NCI-H2029 treated with DMSO at 0.1 percent for 48 hours (cell line): ENCODE data around the gene CDH12.
A peak's percentile ranks its signal among the peaks of the same experiment; 100 is the strongest.
"Not testable (repeated sequence)": the region's sequence is repeated elsewhere in the genome, so short reads cannot be mapped to it uniquely, and the experiment has no call there.

Experiments
- DNase-seq: peaks from one replicate; lab custom pipeline; 2025; lab: John Stamatoyannopoulos, UW

CDH12 gene

DNA sequence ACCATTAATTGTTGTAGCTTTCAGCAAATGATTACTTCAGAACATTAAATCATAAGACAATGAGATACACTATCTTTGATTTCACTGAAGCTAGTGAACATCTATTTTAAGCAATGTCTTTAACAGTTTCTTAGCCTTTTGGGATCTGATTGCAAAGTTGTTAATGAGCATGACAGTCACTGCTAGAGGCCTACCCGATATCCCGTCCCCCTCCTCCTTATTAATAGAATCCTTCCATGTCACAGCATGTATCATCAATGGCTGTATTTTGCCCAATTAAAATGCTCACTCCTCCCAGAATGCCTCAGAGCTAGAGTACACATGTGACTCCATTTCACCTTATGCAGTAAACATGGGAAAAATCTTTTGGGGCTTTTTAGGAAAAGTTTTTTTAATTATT lies 852.0 kb downstream of the CDH12 start:
- not testable (repeated sequence) for DNase-seq

DNA sequence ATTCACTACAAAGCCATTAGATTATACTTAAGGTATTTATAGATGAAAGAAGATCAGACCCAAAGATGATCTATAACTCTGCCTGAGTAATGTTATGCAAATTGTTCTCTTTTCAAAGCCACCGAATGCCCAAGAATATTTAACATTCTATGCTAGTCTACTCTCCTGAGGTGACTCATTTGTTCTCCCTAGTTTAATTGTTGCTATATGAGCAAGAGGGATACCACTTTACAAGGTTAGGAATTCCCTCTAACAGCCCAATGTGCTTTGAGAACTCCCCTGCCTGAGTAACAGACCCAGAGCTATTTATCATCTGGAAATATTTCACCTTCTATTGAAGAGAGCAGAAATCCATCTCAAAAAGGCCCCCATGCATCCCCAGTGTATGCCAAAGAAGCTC lies 867.3 kb downstream of the CDH12 start:
- not testable (repeated sequence) for DNase-seq

DNA sequence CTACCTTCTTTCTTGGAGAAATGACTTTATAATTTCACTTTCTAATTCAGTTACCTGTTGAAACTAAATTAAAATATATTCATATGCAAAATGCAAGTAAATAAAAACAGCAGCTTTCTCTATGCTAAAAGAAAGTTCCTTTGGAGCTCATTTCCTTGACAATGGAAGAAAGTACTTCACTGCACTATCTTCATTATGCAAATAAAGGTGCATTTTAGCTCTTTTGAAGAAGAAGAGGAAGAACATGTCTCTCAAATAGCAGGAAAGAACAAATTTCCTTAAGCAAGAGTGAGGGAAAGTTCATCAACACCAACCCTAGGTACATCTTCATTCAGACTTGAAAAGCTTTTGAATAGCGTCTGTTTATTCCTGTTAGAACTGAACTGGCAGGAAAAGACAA lies 901.6 kb downstream of the CDH12 start:
- DNase-seq, result not testable (repeated sequence)

DNA sequence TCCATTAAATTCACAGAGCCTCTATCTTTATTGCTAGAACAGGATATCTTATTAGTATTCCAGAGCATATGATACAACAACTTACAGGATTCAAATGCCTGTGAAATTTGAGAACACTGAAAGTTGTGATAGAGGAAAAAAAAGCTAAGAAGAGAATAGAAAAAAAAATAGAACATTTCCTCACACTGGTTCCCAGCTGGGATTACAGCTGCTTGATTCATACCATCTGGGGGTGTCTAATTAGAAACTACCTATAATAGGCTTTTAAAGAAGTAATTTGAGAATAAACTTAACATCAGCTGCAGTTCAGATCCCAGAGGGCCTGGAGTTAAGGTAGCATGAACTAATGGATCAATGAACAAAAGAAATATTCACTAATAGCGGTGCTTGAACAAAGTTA lies 922.0 kb downstream of the CDH12 start:
- no peak for DNase-seq

DNA sequence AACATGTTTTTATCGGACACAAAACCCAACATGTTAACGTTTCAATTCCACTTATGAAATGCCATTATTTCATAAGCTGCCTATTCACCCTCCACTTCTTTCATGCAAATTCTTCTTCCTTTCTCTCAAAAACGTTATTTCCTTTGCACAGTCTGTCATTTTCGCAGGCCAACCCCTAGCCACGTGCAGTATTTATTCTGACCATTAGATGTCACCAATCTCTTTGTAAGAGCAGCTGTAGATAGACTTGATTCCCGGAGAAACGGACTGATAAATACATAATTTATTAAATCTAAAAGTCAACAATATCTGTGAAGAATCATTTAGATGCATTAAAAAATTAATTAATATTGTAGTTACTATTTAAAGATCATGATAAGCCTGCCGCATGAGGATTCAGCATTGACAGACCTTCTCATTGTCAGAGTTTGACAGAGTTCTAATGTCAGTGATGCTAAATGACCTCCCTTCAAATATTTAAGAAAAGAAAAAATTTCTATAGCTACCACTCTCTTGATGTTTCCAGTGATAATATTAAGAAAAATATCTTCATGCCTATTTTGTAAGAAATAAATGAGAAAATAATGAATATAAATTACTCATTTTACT lies 933.6 kb downstream of the CDH12 start:
- peak; percentile 32 for DNase-seq

DNA sequence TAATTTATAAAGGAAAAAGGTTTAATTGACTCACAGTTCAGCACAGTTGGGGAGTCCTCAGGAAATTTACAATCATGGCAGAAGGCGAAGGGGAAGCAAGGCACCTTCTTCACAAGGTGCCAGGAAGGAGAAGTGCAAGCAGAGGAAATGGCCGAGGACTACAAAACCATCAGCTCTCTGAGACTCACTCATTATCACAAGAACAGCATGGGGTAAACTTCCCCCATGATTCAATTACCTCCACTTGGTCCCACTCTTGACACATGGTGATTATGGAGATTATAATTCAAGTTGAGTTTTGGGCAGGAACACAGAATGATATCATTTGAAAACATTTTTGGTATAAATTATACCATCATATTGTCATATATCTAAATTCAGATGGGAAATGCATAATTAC lies 934.7 kb downstream of the CDH12 start:
- no peak for DNase-seq

DNA sequence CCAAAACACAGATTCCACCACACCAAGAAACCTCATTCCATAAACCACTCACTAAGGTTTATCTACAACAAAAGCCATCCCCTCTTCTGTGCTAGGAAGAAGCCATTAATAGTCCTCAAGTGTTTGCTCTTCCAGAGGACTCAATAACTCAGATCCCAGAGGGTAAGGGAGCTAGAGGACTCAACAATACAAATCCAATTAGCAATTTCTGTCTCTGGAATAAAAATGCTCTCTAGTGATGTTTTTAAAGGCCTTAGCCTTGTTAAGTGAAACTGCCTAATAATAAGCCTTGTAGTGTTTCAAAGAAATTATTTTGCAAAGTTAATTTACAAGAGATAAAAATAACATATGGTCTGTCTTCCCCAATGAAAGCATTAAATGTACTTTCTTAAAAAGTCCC lies 942.4 kb downstream of the CDH12 start:
- DNase-seq, result no peak

DNA sequence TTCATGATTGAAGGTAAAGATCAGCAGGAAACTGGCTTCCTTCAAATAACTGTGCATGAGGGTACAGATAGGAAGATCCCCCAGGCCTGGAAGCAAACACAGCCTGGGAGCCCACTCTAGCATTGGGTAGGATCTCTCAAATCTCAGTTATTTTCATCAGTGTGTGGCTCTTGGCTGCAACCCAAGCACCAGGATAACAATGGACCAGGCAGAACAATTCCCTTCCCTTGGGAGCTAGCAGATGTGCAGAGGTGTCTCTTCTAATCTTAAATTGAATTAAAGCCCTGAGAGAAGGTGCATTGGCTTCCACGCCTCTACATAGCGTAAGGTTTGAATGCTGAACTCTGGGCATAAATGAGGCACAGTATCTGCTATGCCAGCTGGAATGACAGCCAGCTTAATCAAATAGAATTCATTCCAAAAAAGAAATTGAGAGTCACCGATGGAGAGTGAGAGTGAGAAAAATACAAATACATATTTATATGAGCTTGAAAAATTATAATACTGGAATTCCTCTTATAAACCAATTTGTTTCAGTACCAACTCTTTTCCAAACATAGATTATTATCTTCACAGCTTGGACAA lies 957.3 kb downstream of the CDH12 start:
- no peak for DNase-seq

DNA sequence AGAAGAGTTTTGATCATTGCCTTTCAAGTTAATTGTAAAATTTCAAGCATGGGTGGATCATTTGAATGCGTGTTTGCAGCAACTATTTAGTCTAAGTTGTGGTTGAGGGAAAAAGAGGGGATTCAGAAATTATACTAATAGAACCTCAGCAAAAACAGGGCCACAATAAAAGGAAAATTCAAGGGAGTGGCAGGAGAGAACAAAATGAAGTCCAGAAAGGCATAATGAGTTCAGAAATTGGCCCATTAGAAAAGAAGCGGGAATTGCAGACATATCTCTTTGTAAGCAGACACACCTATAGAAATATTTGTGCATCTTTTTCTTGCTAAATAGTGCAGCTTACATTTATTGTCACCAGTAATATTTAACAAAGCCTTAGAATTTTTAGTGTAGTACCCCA lies 960.0 kb downstream of the CDH12 start:
- no peak for DNase-seq

DNA sequence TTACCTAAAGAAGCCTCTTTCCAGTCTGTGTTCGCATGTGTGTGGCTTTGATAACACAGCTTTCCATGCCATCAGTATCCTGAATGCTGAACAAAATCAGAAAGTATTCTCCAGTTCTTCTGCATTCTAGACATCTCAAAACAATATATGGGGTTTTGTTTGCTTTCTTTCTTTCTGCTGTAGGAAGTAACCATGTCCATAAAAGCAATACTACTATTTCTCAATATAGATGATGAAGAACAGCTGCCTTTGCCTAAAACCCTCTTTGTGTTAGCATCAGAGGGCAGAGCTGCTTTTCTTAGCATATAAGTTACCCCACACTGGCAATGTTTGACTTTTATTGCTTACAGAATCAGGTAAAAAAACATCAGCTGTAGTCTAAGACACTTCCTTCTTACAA lies 963.6 kb downstream of the CDH12 start:
- DNase-seq, result no peak

DNA sequence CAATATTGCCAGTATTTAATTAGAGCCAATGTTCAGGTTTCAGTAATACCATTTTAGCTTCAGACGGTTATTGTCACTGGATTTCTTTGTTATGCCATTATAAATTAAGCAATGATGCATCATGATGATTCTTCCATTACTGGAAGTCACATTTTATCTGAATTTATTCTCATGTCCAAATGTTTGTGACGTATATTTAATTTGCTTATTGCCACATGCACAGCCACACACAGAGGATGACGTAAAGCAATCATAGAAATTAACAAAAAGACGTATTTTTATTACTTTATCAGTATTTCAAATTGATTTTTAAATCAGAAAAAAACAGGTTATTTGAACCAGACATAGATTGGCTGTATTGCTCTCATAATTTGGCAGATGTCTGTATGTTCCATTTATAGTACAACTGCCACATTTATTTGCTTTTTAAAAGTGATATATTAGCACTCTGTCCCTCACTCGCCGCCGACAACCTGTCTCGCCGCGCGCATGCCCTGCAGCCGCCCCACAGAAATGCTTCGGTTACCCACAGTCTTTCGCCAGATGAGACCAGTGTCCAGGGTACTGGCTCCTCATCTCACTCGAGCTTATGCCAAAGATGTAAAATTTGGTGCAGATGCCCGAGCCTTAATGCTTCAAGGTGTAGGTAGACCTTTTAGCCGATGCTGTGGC lies 970.9 kb downstream of the CDH12 start:
- DNase-seq, result no peak

DNA sequence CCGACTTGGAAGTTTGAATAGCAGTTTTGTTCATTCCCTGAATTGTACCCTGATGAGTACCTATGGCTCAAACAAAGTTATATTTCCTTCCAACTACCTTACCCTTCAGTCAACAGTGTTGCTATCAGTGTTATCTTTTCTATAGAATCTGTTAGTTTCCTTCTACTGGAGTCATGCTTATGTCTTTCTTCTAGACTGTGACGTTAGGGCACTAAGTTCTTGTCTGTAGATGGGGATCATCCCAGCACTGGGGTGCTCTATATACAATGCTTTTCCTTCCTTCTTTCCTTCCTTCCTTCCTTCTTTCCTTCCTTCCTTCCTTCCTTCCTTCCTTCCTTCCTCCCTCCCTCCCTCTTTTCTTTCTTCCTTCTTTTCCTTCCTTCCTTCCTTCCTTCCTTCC lies 973.0 kb downstream of the CDH12 start:
- DNase-seq, result no peak

DNA sequence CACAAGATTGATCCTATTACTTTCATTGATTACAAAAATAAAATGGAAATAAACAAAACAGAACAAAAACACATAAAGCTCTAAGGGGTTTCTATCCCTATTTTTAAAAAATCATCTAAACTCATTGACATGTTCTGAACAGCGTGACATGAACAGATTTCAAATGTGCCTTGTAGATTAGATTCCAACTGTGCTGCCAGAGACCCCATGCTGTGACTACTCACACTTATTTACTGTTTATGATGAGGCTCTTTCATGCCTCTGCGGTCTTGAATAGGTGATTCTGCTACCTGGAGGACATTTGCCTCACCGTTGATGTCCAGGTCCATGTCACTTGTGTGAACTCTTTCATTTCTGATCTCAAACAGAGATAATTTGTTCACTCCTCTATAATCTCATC lies 990.2 kb downstream of the CDH12 start:
- DNase-seq, result no peak

DNA sequence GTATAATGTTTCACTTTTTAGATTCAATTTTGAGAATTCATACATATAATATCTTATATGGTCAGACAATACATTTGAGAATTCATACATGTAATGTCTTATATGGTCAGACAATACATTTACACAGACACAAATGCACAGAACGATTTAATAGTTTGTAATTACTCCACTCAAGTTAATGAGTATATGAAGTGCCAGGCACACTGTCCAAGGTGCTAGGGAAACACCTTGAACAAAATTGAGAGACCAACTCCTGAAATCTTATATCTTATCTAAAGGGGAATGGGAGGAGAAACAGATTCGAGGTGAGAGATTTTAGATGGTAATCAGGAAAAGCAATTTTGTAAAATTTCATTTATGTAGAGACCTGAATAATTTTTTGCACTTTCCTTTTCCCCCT lies 994.7 kb downstream of the CDH12 start:
- DNase-seq, result no peak

DNA sequence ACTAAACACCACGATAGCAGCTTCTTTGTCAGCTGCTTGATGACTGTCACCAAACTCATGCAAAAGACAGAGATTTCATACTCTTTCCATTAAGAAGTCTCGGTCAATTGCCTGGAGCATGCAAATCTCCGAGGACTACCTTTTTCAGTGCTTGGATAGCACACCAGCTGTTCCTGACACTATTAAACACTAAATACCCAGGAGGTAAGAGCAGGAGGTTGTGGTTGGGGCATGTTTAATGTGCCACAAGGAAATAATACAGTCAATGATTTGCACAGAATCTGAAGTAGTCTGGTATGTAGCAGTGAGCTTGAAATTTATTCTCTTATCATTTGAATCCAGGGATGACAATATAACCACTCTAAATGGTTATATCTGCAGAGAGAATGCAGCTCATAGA lies 996.2 kb downstream of the CDH12 start:
- DNase-seq, result no peak

DNA sequence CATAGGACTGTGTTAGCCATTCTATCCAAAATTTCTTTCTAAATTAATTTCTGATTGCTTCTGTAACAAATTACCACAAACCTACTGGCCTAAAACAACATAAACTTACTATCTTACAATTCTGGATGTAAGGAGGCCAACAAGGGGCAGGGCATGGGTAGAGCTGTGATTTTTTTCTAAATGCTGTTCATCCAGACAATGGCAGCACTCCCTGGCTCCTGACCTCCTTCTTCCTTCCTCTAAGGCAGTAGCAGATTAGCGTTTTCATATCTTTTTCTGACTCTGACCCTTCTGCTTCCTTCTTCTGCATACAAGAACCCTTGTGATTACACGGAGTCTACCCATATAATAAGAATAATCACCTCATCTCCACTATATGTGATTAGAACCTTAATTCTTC lies 1005.8 kb downstream of the CDH12 start:
- no peak for DNase-seq

DNA sequence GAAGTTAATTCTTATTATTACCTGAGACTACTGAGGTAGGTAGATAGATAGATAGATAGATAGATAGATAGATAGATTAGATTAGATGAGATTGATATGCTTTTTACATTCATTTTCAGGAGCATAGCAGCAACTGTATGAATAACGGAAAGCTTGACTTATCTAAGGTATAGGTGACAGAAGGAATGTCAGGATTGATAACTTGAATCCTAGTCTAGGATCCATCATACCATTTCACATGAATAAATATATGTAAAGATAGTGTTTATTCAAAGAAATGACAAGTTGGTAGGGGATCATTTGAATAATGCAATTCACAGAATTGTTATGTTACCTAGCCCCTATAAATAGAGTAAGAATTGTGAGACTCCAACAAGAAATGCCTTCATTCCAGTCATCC lies 1008.2 kb downstream of the CDH12 start:
- DNase-seq, result no peak

DNA sequence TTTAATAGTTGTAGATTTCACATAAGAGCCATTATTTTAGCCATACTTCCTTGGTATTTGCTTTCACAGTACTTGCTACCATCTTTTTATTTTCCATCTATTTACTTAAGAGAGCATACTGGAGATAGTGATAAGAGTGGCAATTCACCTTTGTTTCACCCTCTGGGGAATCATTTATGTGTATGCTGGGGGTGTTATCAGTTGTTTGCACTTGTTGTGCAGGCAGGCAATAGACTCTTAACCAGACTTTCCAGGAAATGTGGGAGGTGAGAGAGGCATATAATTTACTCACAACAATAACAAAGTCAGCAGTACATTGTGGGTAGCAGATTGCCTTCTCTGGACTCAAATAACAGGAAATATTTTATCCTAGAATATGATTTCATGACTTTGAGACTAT lies 1018.3 kb downstream of the CDH12 start:
- peak; percentile 5 for DNase-seq

DNA sequence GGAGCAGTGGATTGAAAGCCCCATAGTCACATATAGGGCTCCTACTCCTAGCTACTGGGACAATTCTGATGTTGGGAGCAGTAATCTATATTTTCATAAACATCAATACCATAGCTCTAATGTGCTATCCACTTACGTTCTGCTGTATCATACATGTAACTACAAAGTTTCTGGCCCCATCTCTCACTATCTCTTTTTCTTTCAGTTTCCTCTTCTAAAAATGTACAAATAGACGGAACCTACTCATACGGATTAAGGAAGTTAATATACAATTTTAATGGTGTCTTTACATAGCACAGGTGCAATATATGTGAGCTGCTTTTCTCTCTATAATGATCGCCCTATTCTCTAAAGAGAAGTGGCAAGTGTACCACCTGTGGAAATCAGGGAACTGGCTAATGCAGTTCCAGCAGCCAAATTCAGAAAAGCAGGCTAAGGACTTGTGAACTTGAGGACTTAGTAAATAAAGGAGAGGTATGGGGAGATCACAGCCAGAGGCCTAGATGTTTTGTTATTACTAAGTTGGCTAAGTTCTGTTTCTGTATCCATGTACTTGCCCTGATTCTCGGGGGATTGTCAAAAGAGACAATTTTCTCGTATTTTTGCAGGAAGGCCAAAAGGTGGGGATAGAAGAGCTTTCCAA lies 1021.9 kb downstream of the CDH12 start:
- DNase-seq, result no peak

DNA sequence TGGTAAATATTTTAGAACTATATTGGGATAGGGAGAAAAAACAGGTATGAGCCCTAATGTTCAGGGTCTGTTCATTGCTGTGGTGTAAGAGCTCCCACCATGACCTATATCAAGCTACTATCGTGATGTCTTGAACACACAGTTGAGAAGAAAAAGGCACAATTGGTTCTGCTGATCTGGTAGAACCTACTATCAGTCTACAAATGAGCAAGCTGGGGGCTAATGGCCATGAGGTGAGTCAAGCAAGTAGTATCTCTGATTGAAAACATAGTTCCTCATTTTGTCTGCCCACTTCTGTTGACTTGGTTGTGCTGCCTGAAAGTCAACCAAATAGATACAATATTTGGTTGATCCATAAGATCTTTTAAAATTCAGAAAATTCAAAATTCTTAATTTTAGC lies 1026.3 kb downstream of the CDH12 start:
- DNase-seq, result no peak

DNA sequence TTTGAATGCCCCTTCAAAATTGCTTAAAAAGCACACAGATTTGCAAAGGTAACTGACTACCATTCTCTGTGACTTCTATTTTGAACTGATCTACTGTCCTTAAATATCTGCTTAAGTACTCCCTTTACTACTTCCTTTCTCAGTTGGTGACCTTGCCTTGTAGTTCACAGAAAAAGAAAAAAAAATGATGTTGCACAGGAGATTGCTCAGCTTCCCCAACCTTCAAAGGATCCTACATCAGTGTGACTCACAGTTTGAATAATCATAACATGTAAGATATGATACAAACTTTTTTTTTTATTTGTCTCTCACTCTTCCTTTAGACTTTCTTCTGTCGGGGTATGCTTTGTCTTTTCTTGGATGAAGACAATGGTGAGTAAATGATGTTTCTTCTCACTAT lies 1029.6 kb downstream of the CDH12 start:
- DNase-seq, result no peak

DNA sequence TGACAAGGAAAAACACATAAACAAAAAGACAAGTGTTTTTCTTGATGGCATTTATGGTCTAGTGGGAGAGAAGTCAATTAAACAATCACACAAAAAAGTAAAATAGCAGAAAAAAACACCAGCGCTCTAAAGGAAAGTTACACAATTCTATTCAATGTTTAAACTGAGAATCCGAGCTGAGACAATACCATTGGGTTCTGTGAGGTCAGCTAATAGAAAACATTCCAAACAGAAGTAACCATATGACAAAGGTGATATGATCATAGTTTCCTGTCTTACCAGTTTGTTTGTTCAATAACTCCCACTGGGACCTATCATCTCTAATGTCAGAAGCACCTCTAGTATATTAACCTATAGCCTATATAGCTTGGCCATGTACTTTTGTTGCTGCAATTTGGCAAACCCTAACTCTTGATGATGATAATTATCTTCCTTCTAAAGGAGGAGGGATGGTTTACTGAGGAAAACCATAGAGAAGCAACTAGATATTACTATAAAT lies 1030.0 kb downstream of the CDH12 start:
- no peak for DNase-seq

DNA sequence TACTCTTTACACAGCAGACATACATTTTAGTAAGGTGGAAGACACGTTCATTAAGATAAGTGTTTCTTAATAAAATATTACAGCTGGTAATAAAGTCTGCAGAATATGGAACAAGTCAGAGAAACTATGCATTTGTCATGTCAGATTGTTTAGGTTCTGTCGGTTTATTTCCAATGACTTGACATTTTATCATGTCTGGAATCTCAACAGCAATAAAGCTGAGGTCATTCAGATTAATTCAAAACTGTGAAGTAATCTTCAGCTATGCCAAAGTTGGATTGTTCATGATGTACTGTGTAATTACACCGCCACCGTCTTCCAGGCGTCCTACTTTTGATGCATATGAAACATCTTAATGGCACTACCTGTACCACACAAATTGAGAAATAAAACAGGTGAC lies 1032.6 kb downstream of the CDH12 start:
- no peak for DNase-seq
